Measurements from ENCODE around the gene KCNJ14.
A peak's percentile ranks its signal among the peaks of the same experiment; 100 is the strongest.

Gene KCNJ14

DNA sequence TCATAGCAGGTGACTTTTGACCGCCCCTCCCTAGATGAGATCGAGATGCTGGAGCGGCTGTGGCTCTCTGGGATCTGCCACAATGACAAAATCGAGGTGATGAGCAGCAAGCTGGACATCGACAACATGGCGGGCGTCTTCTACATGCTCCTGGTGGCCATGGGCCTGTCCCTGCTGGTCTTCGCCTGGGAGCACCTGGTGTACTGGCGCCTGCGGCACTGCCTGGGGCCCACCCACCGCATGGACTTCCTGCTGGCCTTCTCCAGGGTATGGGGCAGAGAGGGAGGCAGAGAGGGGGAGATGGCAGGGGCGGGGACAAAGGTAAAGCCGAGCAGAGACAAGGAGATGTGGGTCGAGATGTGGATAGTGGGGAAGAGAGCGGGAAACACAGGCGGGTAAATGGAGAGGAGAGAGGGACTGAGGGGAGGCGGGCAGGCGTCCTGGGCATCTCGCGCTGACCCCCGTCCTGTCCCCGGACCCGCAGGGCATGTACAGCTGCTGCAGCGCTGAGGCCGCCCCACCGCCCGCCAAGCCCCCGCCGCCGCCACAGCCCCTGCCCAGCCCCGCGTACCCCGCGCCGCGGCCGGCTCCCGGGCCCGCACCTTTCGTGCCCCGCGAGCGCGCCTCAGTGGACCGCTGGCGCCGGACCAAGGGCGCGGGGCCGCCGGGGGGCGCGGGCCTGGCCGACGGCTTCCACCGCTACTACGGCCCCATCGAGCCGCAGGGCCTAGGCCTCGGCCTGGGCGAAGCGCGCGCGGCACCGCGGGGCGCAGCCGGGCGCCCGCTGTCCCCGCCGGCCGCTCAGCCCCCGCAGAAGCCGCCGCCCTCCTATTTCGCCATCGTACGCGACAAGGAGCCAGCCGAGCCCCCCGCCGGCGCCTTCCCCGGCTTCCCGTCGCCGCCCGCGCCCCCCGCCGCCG lies 13.0 kb upstream of the KCNJ14 start:
- H3K27ac ChIP-seq, result no peak overlapping the region; the same call in 1 of the 2 replicates

DNA sequence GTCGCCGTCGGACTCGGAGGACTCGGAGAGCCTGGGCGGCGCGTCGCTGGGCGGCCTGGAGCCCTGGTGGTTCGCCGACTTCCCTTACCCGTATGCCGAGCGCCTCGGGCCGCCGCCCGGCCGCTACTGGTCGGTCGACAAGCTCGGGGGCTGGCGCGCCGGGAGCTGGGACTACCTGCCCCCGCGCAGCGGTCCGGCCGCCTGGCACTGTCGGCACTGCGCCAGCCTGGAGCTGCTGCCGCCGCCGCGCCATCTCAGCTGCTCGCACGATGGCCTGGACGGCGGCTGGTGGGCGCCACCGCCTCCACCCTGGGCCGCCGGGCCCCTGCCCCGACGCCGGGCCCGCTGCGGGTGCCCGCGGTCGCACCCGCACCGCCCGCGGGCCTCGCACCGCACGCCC lies 12.1 kb upstream of the KCNJ14 start:
- H3K27ac ChIP-seq, result peak overlapping the region; percentile 92; the same call in 1 of the 2 replicates
- TF ChIP-seq CTCF (conservative IDR thresholded peaks at IDR 0.05), result no peak

More for the DNA sequence above, 13.0 kb upstream of the KCNJ14 start:
- TF ChIP-seq CTCF (conservative IDR thresholded peaks at IDR 0.05), result no peak

GRCh38 chr19:48443731-48444128 lies 11.6 kb upstream of the KCNJ14 start:
- H3K27ac ChIP-seq, result peak overlapping the region; percentile 92; the same call in 1 of the 2 replicates
- TF ChIP-seq CTCF (conservative IDR thresholded peaks at IDR 0.05), result 0 out of 2 replicates have a peak, but pooled peaks have one; percentile 4

DNA sequence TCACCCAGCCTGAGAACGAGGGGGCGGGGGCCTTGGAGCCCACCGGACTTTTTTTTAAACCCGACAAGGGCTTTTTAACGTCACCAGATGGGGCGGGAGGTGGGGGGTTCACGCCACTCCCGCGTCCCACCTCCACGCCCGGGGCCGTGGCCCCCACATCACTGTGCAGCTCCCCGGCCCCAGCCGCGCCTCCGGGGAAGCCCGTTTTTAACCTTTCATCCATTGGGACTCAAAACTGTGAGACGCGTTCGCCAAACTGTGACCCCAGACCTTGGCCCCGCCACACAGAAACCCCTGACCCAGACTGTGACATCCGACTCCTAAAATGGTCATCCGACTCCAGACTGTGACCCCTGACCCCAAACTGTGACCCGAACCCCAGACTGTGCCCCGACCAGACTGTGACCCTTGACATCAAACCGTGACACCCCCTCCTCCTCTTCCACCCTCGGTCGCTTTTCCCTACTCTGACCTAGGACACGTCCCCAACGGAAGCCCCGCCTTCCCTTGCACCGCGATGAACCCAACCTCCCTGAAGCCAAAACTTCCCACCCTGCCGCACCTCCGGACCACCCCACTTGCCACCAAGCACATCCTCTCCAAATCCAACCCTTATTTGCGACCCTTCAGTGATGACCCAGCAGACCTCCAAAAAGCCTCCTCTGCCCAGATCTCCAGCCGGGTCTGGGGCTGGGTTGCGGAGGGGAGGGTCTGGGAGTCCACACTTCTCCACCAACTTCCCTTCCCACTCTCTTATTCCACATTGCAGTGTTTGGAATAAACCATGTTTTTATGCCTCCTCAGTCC lies 11.0 kb upstream of the KCNJ14 start:
- no peak for TF ChIP-seq CTCF (conservative IDR thresholded peaks at IDR 0.05)

GRCh38 chr19:48444936-48445200 lies 10.5 kb upstream of the KCNJ14 start:
- TF ChIP-seq CTCF (conservative IDR thresholded peaks at IDR 0.05), result no peak
- H3K27ac ChIP-seq, result peak overlapping the region; percentile 92

More for the DNA sequence above, 11.0 kb upstream of the KCNJ14 start:
- H3K27ac ChIP-seq, result peak overlapping the region; percentile 92

- TF ChIP-seq CTCF (conservative IDR thresholded peaks at IDR 0.05), result peak; percentile 84
- H3K27ac ChIP-seq, result peak overlapping the region; percentile 92
These were observed 10.1 kb upstream of the KCNJ14 start for GRCh38 chr19:48445256-48445605.
